HFFc6 (cell line): Measurements from ENCODE around the gene COA7. TPM values are rescaled to one million over a fixed set of nuclear protein-coding genes. Genes with fewer than 3 reads are reported as not detected.

Experiments used
- DNase-seq: peaks from one replicate; pipeline ENCODE4 v3.0.0-alpha.2; 2018
- H3K27ac Mint-ChIP-seq: 2 replicates; pipeline ENCODE4 v1.8.0; 2020; ENCODE audit warnings: mild to moderate bottlenecking, mixed read lengths
- H3K27me3 Mint-ChIP-seq: 2 replicates; pipeline ENCODE4 v1.8.0; 2021; ENCODE audit warnings: mild to moderate bottlenecking, moderate library complexity, mixed read lengths; ENCODE audit not compliant: insufficient read depth
- H3K36me3 Mint-ChIP-seq: 2 replicates; pipeline ENCODE4 v1.8.0; 2021; ENCODE audit warnings: low read depth, mixed read lengths
- H3K4me1 Mint-ChIP-seq: 2 replicates; pipeline ENCODE4 v1.8.0; 2020; ENCODE audit warnings: low read depth, mixed read lengths
- H3K4me3 Mint-ChIP-seq: 2 replicates; pipeline ENCODE4 v1.8.0; 2020; ENCODE audit warnings: mild to moderate bottlenecking, moderate library complexity, mixed read lengths
- H3K9me3 Mint-ChIP-seq: 2 replicates; pipeline ENCODE4 v1.8.0; 2020; ENCODE audit warnings: mild to moderate bottlenecking, mixed read lengths
- CTCF ChIP-seq: fragments of 200-600 bp; sonication (generic); IDR thresholded peaks from 2 replicates; pipeline ENCODE4 v1.5.0; 2021; ENCODE audit warnings: antibody characterized with exemption, mild to moderate bottlenecking
- long read RNA-seq: library from polyadenylated mRNA; unstranded; transcript quantifications from one replicate; pipeline ENCODE4 v2.0.0, GENCODE V29; 2019
- total RNA-seq, 6 experiments: library from RNA; stranded (reverse); fragmentation: NEBNext Ultra II Directional; extraction: Animal tissue kit (Norgen Biotek cat#: 25700); gene quantifications; 2 replicates in 1 of 6; 3 replicates in 5 of 6; pipeline ENCODE4 v1.2.3, GENCODE V29; 2021

COA7 gene
- 10 to 100 TPM; 17.8 to 25.8 (median 20.1) TPM for total RNA-seq
- long read RNA-seq, full-length matches to known transcripts, result 16 of 21 reads
- long read RNA-seq, partial matches to known transcripts, result 0 of 21 reads
- long read RNA-seq, other reads (novel, unspliced or antisense), result 5 of 21 reads

- Mint-ChIP-seq H3K27ac (peak within 1 kb of the TSS; percentile 95), H3K27me3 (no peaks in the 10 kb centered on the region), H3K9me3 (peaks cover 10% of the 10 kb centered on the region), H3K4me3 (peak within 1 kb of the TSS; percentile 97), H3K4me1 (peaks cover 35% of the 10 kb centered on the region), H3K36me3 (peaks cover 14% of the 10 kb centered on the region)
- TF ChIP-seq CTCF, result no peak
- DNase-seq, result peak; percentile 69
Measured at GRCh38 chr1:52697795-52698674, at the start of gene COA7. TSS of gene COA7 (minus strand) at chr1:52698347. CDS start at chr1:52698326, 21 bp downstream.

- H3K27me3 Mint-ChIP-seq, result no peaks in the 10 kb centered on the region
- no peak for DNase-seq
- H3K9me3 Mint-ChIP-seq, result no peaks in the 10 kb centered on the region
- H3K4me1 Mint-ChIP-seq, result peaks cover 38% of the 10 kb centered on the region
- H3K27ac Mint-ChIP-seq, result no peak overlapping the region
- peaks cover 5% of the 10 kb centered on the region; the same call in 1 of the 2 replicates for H3K36me3 Mint-ChIP-seq
- H3K4me3 Mint-ChIP-seq, result no peak overlapping the region
- TF ChIP-seq CTCF, result no peak
Measured at GRCh38 chr1:52747450-52747849, 49.3 kb upstream of the COA7 start.

- TF ChIP-seq CTCF, result no peak
- Mint-ChIP-seq H3K27ac (peak overlapping the region; percentile 21; the same call in 1 of the 2 replicates), H3K4me3 (no peak overlapping the region), H3K27me3 (no peaks in the 10 kb centered on the region), H3K4me1 (peaks cover 28% of the 10 kb centered on the region), H3K36me3 (peaks cover 9% of the 10 kb centered on the region; the same call in 1 of the 2 replicates), H3K9me3 (no peaks in the 10 kb centered on the region)
- no peak for DNase-seq
Measured at GRCh38 chr1:52746189-52746588, 48.0 kb upstream of the COA7 start.

- TF ChIP-seq CTCF, result no peak
- no peak overlapping the region for H3K4me3 Mint-ChIP-seq
Measured at GRCh38 chr1:52741259-52741658, 43.1 kb upstream of the COA7 start.

GRCh38 chr1:52739699-52740467 lies 41.7 kb upstream of the COA7 start:
- Mint-ChIP-seq H3K9me3 (no peaks in the 10 kb centered on the region), H3K36me3 (peaks cover 4% of the 10 kb centered on the region; the same call in 1 of the 2 replicates), H3K4me1 (peaks cover 7% of the 10 kb centered on the region), H3K27ac (no peak overlapping the region), H3K27me3 (no peaks in the 10 kb centered on the region; the same call in 1 of the 2 replicates), H3K4me3 (no peak overlapping the region)
- no peak for DNase-seq
- no peak for TF ChIP-seq CTCF

More at GRCh38 chr1:52741259-52741658, 43.1 kb upstream of the COA7 start:
- Mint-ChIP-seq H3K27me3 (no peaks in the 10 kb centered on the region; the same call in 1 of the 2 replicates), H3K27ac (no peak overlapping the region), H3K36me3 (peaks cover 4% of the 10 kb centered on the region; the same call in 1 of the 2 replicates), H3K9me3 (no peaks in the 10 kb centered on the region), H3K4me1 (peaks cover 12% of the 10 kb centered on the region)
- DNase-seq, result no peak
